OCI-LY7 (cell line): ENCODE data around the gene CEP112. TPM values are rescaled to one million over a fixed set of nuclear protein-coding genes. Genes with fewer than 3 reads are reported as not detected.

Experiments used
- BruUV-seq: library from RNA; stranded (reverse); fragments of 400-500 nt; replicated peaks from 2 replicates; lab custom pipeline; 2021; lab: Mats Ljungman, UMichigan
- CTCF ChIA-PET: fragments of 300-600 bp; sonication (Branson Sonifier 250); formaldehyde crosslinking; loops from one replicate; lab custom pipeline; 2022; ENCODE audit warnings: antibody characterized with exemption; ENCODE audit not compliant: unreplicated experiment; lab: Charles Lee
- POLR2A ChIA-PET: fragments of 300-600 bp; sonication (Branson Sonifier 250); formaldehyde crosslinking; loops from one replicate; lab custom pipeline; 2022; ENCODE audit warnings: antibody characterized with exemption; lab: Charles Lee
- DNase-seq: peaks from one replicate; pipeline ENCODE4 v3.0.0-alpha.2; 2015; ENCODE audit warnings: low spot score
- H2AFZ ChIP-seq: fragments of 200-600 bp; sonication (generic), shearing (Covaris generic); 2 replicates; pipeline ENCODE4 v1.6.1; 2014; ENCODE audit warnings: mild to moderate bottlenecking, antibody characterized with exemption, low read length, moderate library complexity
- H3K27ac ChIP-seq: fragments of 200-600 bp; sonication (generic); 2 replicates; pipeline ENCODE4 v1.5.1; 2014; ENCODE audit warnings: mixed run types, low read depth, mild to moderate bottlenecking, moderate library complexity, low read length, inconsistent platforms; ENCODE audit not compliant: poor library complexity, severe bottlenecking
- H3K36me3 ChIP-seq: fragments of 200-600 bp; sonication (generic); 2 replicates; pipeline ENCODE4 v1.6.1; 2014; ENCODE audit warnings: mild to moderate bottlenecking, antibody characterized with exemption, low read length, moderate library complexity, mixed read lengths; ENCODE audit not compliant: insufficient read depth
- H3K4me1 ChIP-seq: fragments of 200-600 bp; sonication (generic); 2 replicates; pipeline ENCODE4 v1.5.1; 2014; ENCODE audit warnings: mild to moderate bottlenecking, low read length; ENCODE audit not compliant: insufficient read depth, poor library complexity, severe bottlenecking
- H3K4me2 ChIP-seq: fragments of 200-600 bp; sonication (generic); 2 replicates; pipeline ENCODE4 v1.6.1; 2014; ENCODE audit warnings: mild to moderate bottlenecking, low read length
- H3K4me3 ChIP-seq: fragments of 200-600 bp; sonication (generic); 2 replicates; pipeline ENCODE4 v1.5.1; 2014; ENCODE audit warnings: mild to moderate bottlenecking, low read depth, low read length; ENCODE audit not compliant: poor library complexity, severe bottlenecking
- H3K79me2 ChIP-seq: fragments of 200-600 bp; sonication (generic); 2 replicates; pipeline ENCODE4 v1.6.1; 2016; ENCODE audit warnings: low read depth, mild to moderate bottlenecking, low read length, moderate library complexity, mixed read lengths; ENCODE audit not compliant: insufficient read depth
- H3K9me2 ChIP-seq: fragments of 200-600 bp; sonication (generic); 2 replicates; pipeline ENCODE4 v1.6.1; 2016; ENCODE audit warnings: mild to moderate bottlenecking, low read length, mixed read lengths; ENCODE audit not compliant: insufficient read depth
- H3K9me3 ChIP-seq: fragments of 200-600 bp; sonication (generic); 2 replicates; pipeline ENCODE4 v1.6.1; 2014; ENCODE audit warnings: mild to moderate bottlenecking, mixed run types, low read length, mixed read lengths
- H4K20me1 ChIP-seq: fragments of 200-600 bp; sonication (generic); 2 replicates; pipeline ENCODE4 v1.6.1; 2014; ENCODE audit warnings: mild to moderate bottlenecking, antibody characterized with exemption, low read length, moderate library complexity, mixed read lengths; ENCODE audit not compliant: insufficient read depth
- CTCF ChIP-seq: fragments of 200-600 bp; sonication (generic); conservative IDR thresholded peaks from 2 replicates; pipeline ENCODE4 v1.5.1; 2014; ENCODE audit warnings: mild to moderate bottlenecking, antibody characterized with exemption, low read length, moderate library complexity, mixed read lengths
- EZH2phosphoT487 ChIP-seq: fragments of 200-600 bp; sonication (generic); IDR thresholded peaks from 2 replicates; pipeline ENCODE4 v1.6.1; 2018; ENCODE audit warnings: low read depth, borderline replicate concordance, mild to moderate bottlenecking, mixed run types, antibody characterized with exemption, low read length, moderate library complexity, mixed read lengths
- intact Hi-C: fragments of 100-400 bp; cut with micrococcal nuclease; formaldehyde crosslinking; loops from one replicate; pipeline ENCODE4 v1.10.0; 2022; ENCODE audit not compliant: unreplicated experiment
- total RNA-seq, 2 experiments: library from RNA; depleted of rRNA in 1 of 2; stranded (reverse); fragments of >200 nt in 1 of 2; shearing (Covaris generic) in 1 of 2; gene quantifications; 2 replicates each; pipeline ENCODE4 v1.2.3, GENCODE V29; 2014 to 2022

CEP112 gene
- total RNA-seq, 2 experiments from 2014 or later: 2.7 to 6.9 TPM

DNA sequence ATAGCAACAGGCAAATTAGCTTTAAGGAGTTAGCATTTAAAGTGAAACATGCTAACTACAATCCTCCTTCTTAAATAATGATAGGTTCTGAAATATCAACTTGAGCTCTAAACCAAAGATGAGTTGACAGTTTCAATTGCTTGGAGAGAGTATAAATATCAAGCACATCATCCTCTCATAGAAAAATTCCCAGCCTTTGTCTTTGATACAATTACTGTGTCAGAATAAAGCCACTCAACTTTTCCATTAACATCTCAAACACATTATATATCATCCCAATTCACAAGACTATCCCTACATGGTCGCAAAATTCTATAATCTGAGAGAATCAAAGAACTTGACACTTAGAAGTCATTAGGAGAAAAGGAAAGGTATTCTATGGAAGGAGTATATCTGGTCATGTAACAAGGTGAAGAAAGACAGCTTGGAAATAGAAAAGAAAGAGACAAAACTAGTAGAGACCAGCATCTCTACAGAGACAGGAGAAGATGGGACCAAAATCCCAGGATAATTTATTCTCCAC is 189.8 kb downstream of the CEP112 start:
- DNase-seq: no peak
- H3K79me2 ChIP-seq: no peaks in the 10 kb centered on the region
- no peaks in the 10 kb centered on the region for H4K20me1 ChIP-seq
- H3K36me3 ChIP-seq: no peaks in the 10 kb centered on the region
- H3K4me3 ChIP-seq: no peak overlapping the region
- H3K9me3 ChIP-seq: no peaks in the 10 kb centered on the region
- no peak overlapping the region for H2AFZ ChIP-seq
- no peaks in the 10 kb centered on the region for H3K4me1 ChIP-seq
- no peak overlapping the region for H3K4me2 ChIP-seq
- no peak overlapping the region for H3K27ac ChIP-seq
- ChIA-PET CTCF (no interaction called here), POLR2A (no interaction called here)
- no TSS peak for BruUV-seq
- TF ChIP-seq EZH2phosphoT487: no peak
- no peak for TF ChIP-seq CTCF
- H3K9me2 ChIP-seq: no peaks in the 10 kb centered on the region
- intact Hi-C loops: no loop called here

DNA sequence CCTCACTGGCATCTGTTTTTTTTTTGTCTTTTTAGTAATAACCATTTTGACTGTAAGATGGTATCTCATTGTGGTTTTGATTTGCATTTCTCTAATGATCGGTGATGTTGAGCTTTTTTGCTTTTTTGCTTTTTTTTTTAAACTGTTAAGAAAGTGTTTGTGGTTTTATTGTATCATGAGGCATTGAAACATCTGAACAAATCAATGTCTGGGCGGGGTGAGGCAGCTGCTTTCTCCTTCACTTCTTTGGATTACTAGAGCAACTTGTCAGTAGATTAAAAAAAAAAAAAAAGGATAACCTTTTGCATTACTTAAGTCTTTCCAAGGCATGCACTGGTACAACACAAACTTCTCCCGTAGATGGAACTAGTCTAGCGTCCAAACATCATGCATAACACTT is 191.7 kb downstream of the CEP112 start:
- Histone ChIP-seq H3K4me1 (no peaks in the 10 kb centered on the region), H4K20me1 (no peaks in the 10 kb centered on the region), H3K79me2 (no peaks in the 10 kb centered on the region), H3K9me2 (no peaks in the 10 kb centered on the region), H3K9me3 (no peaks in the 10 kb centered on the region), H2AFZ (no peak overlapping the region), H3K36me3 (no peaks in the 10 kb centered on the region), H3K4me3 (no peak overlapping the region), H3K27ac (no peak overlapping the region), H3K4me2 (no peak overlapping the region)
- TF ChIP-seq EZH2phosphoT487 (no peak), CTCF (no peak)
- CTCF ChIA-PET: no interaction called here
- intact Hi-C loops: no loop called here
- POLR2A ChIA-PET: interaction anchor here (0.8 kb wide), 1 partner anchor 117 kb away, joined by 6 read pairs; no protein-coding TSS in a partner anchor
- no peak for DNase-seq
- BruUV-seq: no TSS peak

- H3K36me3 ChIP-seq: no peaks in the 10 kb centered on the region
- no peak overlapping the region for H3K4me2 ChIP-seq
- no peak overlapping the region for H2AFZ ChIP-seq
- intact Hi-C loops: no loop called here
- DNase-seq: no peak
- POLR2A ChIA-PET: interaction anchor here (0.6 kb wide), 1 partner anchor 341 kb away, joined by 3 read pairs; no protein-coding TSS in a partner anchor
- no peak for TF ChIP-seq EZH2phosphoT487
- TF ChIP-seq CTCF: no peak
- H3K4me3 ChIP-seq: no peak overlapping the region
- H3K9me3 ChIP-seq: no peaks in the 10 kb centered on the region
- no peaks in the 10 kb centered on the region for H3K9me2 ChIP-seq
- no peaks in the 10 kb centered on the region for H4K20me1 ChIP-seq
- CTCF ChIA-PET: no interaction called here
- H3K4me1 ChIP-seq: no peaks in the 10 kb centered on the region
- H3K27ac ChIP-seq: no peak overlapping the region
- BruUV-seq: no TSS peak
- no peaks in the 10 kb centered on the region for H3K79me2 ChIP-seq
Measured at GRCh38 chr17:65998675-65999074, 193.3 kb downstream of the CEP112 start.
